GM23248 (cell line): ENCODE data around the gene ASPSCR1. TPM values are rescaled to one million over a fixed set of nuclear protein-coding genes. Genes with fewer than 3 reads are reported as not detected.

ENCODE experiments used
- DNase-seq: peaks from one replicate; pipeline ENCODE4 v3.0.0-alpha.2; 2015
- H2AFZ ChIP-seq: fragments of 200-600 bp; sonication (generic); 2 replicates; pipeline ENCODE4 v1.6.1; 2016; ENCODE audit warnings: antibody characterized with exemption
- H3F3A ChIP-seq: fragments of 200-600 bp; sonication (generic); 2 replicates; pipeline ENCODE4 v1.6.1; 2016; ENCODE audit warnings: mild to moderate bottlenecking, antibody characterized with exemption, mixed run types; ENCODE audit not compliant: insufficient read depth
- H3K27ac ChIP-seq: fragments of 200-600 bp; sonication (generic); 2 replicates; pipeline ENCODE4 v1.5.1; 2016; ENCODE audit warnings: mild to moderate bottlenecking
- H3K27me3 ChIP-seq: fragments of 200-600 bp; sonication (generic); replicated peaks from 2 replicates; pipeline ENCODE4 v1.6.1; 2016; ENCODE audit warnings: mild to moderate bottlenecking; ENCODE audit not compliant: insufficient read depth
- H3K36me3 ChIP-seq: fragments of 200-600 bp; sonication (generic); 2 replicates; pipeline ENCODE4 v1.6.1; 2016; ENCODE audit warnings: low read depth, mild to moderate bottlenecking
- H3K4me1 ChIP-seq: fragments of 200-600 bp; sonication (generic); 2 replicates; pipeline ENCODE4 v1.6.1; 2016; ENCODE audit warnings: mild to moderate bottlenecking; ENCODE audit not compliant: insufficient read depth
- H3K4me2 ChIP-seq: fragments of 200-600 bp; sonication (generic); one replicate; pipeline ENCODE4 v1.6.1; 2016; ENCODE audit warnings: mild to moderate bottlenecking; ENCODE audit not compliant: unreplicated experiment
- H3K4me3 ChIP-seq: fragments of 200-600 bp; sonication (generic); 2 replicates; pipeline ENCODE4 v1.5.1; 2016; ENCODE audit warnings: mild to moderate bottlenecking
- H3K79me2 ChIP-seq: fragments of 200-600 bp; sonication (generic); 2 replicates; pipeline ENCODE4 v1.6.1; 2016; ENCODE audit warnings: mild to moderate bottlenecking; ENCODE audit not compliant: insufficient read depth
- H3K9ac ChIP-seq: fragments of 200-600 bp; sonication (generic); 2 replicates; pipeline ENCODE4 v1.6.1; 2016; ENCODE audit warnings: mild to moderate bottlenecking
- H3K9me2 ChIP-seq: fragments of 200-600 bp; sonication (generic); 2 replicates; pipeline ENCODE4 v1.6.1; 2016; ENCODE audit warnings: mixed run types, mild to moderate bottlenecking, moderate library complexity; ENCODE audit not compliant: insufficient read depth
- H3K9me3 ChIP-seq: fragments of 200-600 bp; sonication (generic); one replicate; pipeline ENCODE4 v1.6.1; 2017; ENCODE audit warnings: low read depth
- H4K20me1 ChIP-seq: fragments of 200-600 bp; sonication (generic); 2 replicates; pipeline ENCODE4 v1.6.0; 2016; ENCODE audit not compliant: insufficient read depth
- EZH2 ChIP-seq: fragments of 200-600 bp; sonication (generic); IDR thresholded peaks from 2 replicates; pipeline ENCODE4 v1.6.1; 2018; ENCODE audit warnings: antibody characterized with exemption, mild to moderate bottlenecking; ENCODE audit not compliant: insufficient read depth, poor library complexity, severe bottlenecking
- EZH2phosphoT487 ChIP-seq: fragments of 200-600 bp; sonication (generic); IDR thresholded peaks from 2 replicates; pipeline ENCODE4 v1.6.1; 2018; ENCODE audit warnings: antibody characterized with exemption, moderate library complexity, mild to moderate bottlenecking, low read depth; ENCODE audit not compliant: insufficient read depth
- WGBS, 2 experiments: methylation state at CpG; one replicate each; pipeline ENCODE4 v1.1.6; 2015 to 2017; ENCODE audit warnings: low lambda C conversion rate in 2 of 2, low coverage in 1 of 2; ENCODE audit errors: missing lambda C conversion rate in 2 of 2; 5-methylcytosine and 5-hydroxymethylcytosine counted together
- in situ Hi-C: fragments of 300-500 bp; cut with MboI; formaldehyde crosslinking; loops from 2 replicates; pipeline ENCODE4 v1.15.0; 2020
- polyA plus RNA-seq: library from polyadenylated mRNA; unstranded; fragments of >200 nt; fragmentation: Nextera tagmentation; extraction: Ambion mirVana; gene quantifications from 2 replicates; pipeline ENCODE4 v1.2.1, GENCODE V29; 2016
- total RNA-seq: library from RNA; depleted of rRNA; stranded (reverse); fragments of >200 nt; shearing (Covaris generic); gene quantifications from 2 replicates; pipeline ENCODE4 v1.2.3, GENCODE V29; 2014

Gene ASPSCR1
- total and polyA plus RNA-seq, 2 experiments from 2014 or later = 20.6 to 23.5 TPM

- 86 to 89% methylated on average over 11 to 31 of the region's 31 CpGs for WGBS, 2 experiments
- no peak overlapping the region for H3K9ac ChIP-seq
- no peaks in the 10 kb centered on the region for H3K9me3 ChIP-seq
- H4K20me1 ChIP-seq = no peaks in the 10 kb centered on the region
- no peak overlapping the region for H3K4me2 ChIP-seq
- no peak overlapping the region for H3K27ac ChIP-seq
- no peaks in the 10 kb centered on the region for H3K27me3 ChIP-seq
- no peak overlapping the region for H3K4me3 ChIP-seq
- no peaks in the 10 kb centered on the region for H3K36me3 ChIP-seq
- DNase-seq = no peak
- 0 out of 2 replicates have a peak, but pooled peaks cover 8% of the 10 kb centered on the region for H3F3A ChIP-seq
- in situ Hi-C loops = no loop called here
- no peak overlapping the region for H2AFZ ChIP-seq
- peaks cover 27% of the 10 kb centered on the region for H3K79me2 ChIP-seq
- TF ChIP-seq EZH2phosphoT487 (no peak), EZH2 (no peak)
- no peaks in the 10 kb centered on the region for H3K9me2 ChIP-seq
- H3K4me1 ChIP-seq = 0 out of 2 replicates have a peak, but pooled peaks cover 7% of the 10 kb centered on the region
Measured at GRCh38 chr17:81929253-81930141, 47.9 kb upstream of the ASPSCR1 start.

- 77 to 79% methylated on average over 19 to 20 of the region's 20 CpGs for WGBS, 2 experiments
- no peaks in the 10 kb centered on the region for H3K9me3 ChIP-seq
- H3K27ac ChIP-seq = no peak overlapping the region
- DNase-seq = peak; percentile 47
- no peaks in the 10 kb centered on the region for H3K36me3 ChIP-seq
- no peaks in the 10 kb centered on the region for H3K9me2 ChIP-seq
- H3K4me1 ChIP-seq = 0 out of 2 replicates have a peak, but pooled peaks cover 7% of the 10 kb centered on the region
- no peak overlapping the region for H2AFZ ChIP-seq
- no peak for TF ChIP-seq EZH2
- TF ChIP-seq EZH2phosphoT487 = no peak
- H3K27me3 ChIP-seq = no peaks in the 10 kb centered on the region
- no peak overlapping the region for H3K4me2 ChIP-seq
- in situ Hi-C loops = no loop called here
- 0 out of 2 replicates have a peak, but pooled peaks cover 8% of the 10 kb centered on the region for H3F3A ChIP-seq
- no peak overlapping the region for H3K4me3 ChIP-seq
- peaks cover 19% of the 10 kb centered on the region for H3K79me2 ChIP-seq
- no peak overlapping the region for H3K9ac ChIP-seq
- H4K20me1 ChIP-seq = no peaks in the 10 kb centered on the region
Measured at GRCh38 chr17:81930142-81931125, 47.0 kb upstream of the ASPSCR1 start.

GRCh38 chr17:81931189-81931556 lies 46.3 kb upstream of the ASPSCR1 start:
- Histone ChIP-seq H3K4me1 (0 out of 2 replicates have a peak, but pooled peaks cover 6% of the 10 kb centered on the region), H3K4me3 (no peak overlapping the region), H3K9me3 (no peaks in the 10 kb centered on the region), H4K20me1 (no peaks in the 10 kb centered on the region), H3K36me3 (no peaks in the 10 kb centered on the region), H2AFZ (no peak overlapping the region), H3K9me2 (no peaks in the 10 kb centered on the region), H3K9ac (no peak overlapping the region), H3K4me2 (no peak overlapping the region), H3F3A (0 out of 2 replicates have a peak, but pooled peaks cover 2% of the 10 kb centered on the region), H3K79me2 (peaks cover 19% of the 10 kb centered on the region), H3K27ac (no peak overlapping the region), H3K27me3 (no peaks in the 10 kb centered on the region)
- in situ Hi-C loops = no loop called here
- no peak for DNase-seq
- WGBS, 2 experiments = 81% methylated on average over 13 of the region's 13 CpGs
- TF ChIP-seq EZH2phosphoT487 (no peak), EZH2 (no peak)
